Measurements from ENCODE around the gene ANKRD31. TPM values are rescaled to one million over a fixed set of nuclear protein-coding genes. Genes with fewer than 3 reads are reported as not detected.

The ANKRD31 gene
- total RNA-seq, 1 donor from 2014 or later, result 0.13 TPM

DNA sequence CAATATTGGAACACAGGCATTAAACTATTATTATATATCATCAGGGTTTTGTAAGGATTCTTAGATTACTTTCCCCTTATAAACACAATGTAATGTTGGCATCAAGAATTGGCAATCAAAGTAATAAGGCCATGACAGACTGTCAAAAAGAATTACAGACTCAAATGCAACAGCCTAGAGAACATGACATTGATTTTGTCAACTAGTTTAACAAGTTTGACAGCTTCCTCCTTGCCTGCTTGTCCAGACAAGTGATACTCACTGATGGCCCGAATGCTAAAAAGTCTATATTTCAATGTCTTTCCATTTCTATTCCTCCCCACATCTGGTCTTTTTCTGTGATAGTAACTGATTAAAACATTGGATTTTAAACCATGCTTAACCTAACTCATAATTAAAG lies 6.4 kb upstream of the ANKRD31 start:
- H3K27me3 Mint-ChIP-seq (ENCODE audit: unreplicated experiment), result peaks cover 8% of the 10 kb centered on the region
- TF ChIP-seq, protein P1, sequence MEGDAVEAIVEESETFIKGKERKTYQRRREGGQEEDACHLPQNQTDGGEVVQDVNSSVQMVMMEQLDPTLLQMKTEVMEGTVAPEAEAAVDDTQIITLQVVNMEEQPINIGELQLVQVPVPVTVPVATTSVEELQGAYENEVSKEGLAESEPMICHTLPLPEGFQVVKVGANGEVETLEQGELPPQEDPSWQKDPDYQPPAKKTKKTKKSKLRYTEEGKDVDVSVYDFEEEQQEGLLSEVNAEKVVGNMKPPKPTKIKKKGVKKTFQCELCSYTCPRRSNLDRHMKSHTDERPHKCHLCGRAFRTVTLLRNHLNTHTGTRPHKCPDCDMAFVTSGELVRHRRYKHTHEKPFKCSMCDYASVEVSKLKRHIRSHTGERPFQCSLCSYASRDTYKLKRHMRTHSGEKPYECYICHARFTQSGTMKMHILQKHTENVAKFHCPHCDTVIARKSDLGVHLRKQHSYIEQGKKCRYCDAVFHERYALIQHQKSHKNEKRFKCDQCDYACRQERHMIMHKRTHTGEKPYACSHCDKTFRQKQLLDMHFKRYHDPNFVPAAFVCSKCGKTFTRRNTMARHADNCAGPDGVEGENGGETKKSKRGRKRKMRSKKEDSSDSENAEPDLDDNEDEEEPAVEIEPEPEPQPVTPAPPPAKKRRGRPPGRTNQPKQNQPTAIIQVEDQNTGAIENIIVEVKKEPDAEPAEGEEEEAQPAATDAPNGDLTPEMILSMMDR (IDR thresholded peaks at IDR 0.05), result no peak
- DNase-seq (ENCODE audit: extremely low spot score, unreplicated experiment), result no peak
- no peaks in the 10 kb centered on the region for H3K4me1 Mint-ChIP-seq (ENCODE audit: unreplicated experiment)
- H3K4me3 Mint-ChIP-seq (ENCODE audit: unreplicated experiment), result no peak overlapping the region
- no peak overlapping the region for H3K27ac Mint-ChIP-seq (ENCODE audit: unreplicated experiment)
- H3K36me3 Mint-ChIP-seq (ENCODE audit: unreplicated experiment), result no peaks in the 10 kb centered on the region
- H3K9me3 Mint-ChIP-seq (ENCODE audit: unreplicated experiment), result no peaks in the 10 kb centered on the region

DNA sequence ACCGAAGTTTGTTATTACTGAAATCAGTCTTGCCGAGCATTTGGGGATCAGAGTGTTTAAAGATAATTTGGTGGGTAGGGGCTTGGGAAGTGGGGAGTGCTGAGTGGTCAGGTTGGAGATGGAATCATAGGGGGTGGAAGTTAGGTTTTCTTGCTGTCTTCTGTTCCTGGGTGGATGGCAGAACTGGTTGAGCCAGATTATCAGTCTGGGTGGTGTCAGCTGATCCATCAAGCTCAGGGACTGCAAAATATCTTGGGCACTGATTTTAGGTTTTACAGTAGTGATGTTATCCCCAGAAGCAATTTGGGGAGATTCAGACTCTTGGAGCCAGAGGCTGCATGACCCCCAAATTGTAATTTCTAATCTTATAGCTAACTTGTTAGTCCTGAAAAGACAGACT lies 5.4 kb upstream of the ANKRD31 start:
- no peak overlapping the region for H3K27ac Mint-ChIP-seq (ENCODE audit: unreplicated experiment)
- H3K9me3 Mint-ChIP-seq (ENCODE audit: unreplicated experiment), result no peaks in the 10 kb centered on the region
- TF ChIP-seq, protein P1 (IDR thresholded peaks at IDR 0.05), result no peak
- H3K4me1 Mint-ChIP-seq (ENCODE audit: unreplicated experiment), result peaks cover 2% of the 10 kb centered on the region
- H3K4me3 Mint-ChIP-seq (ENCODE audit: unreplicated experiment), result no peak overlapping the region
- H3K27me3 Mint-ChIP-seq (ENCODE audit: unreplicated experiment), result peaks cover 8% of the 10 kb centered on the region
- H3K36me3 Mint-ChIP-seq (ENCODE audit: unreplicated experiment), result no peaks in the 10 kb centered on the region
- DNase-seq (ENCODE audit: extremely low spot score, unreplicated experiment), result no peak

DNA sequence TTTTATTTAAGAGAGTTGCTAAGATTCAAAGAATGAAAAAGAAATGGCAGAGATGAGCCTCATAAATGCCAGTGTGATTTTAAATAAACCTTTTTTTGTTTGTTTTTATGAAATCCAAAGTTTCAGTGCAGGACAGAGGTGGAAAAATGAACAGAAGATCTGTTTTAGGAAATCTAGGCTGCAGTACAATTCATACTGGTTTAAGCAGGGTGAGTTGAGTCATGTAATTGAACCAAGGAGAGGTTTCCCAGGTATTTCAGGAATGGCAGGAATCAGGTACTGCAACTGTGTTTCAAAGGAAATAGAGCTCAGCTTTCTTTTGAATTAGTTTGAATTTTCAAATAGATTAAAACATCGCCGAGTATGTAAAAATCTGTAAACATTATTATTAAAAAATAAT lies 3.0 kb upstream of the ANKRD31 start:
- no peak for DNase-seq (ENCODE audit: extremely low spot score, unreplicated experiment)
- Mint-ChIP-seq H3K27ac (ENCODE audit: unreplicated experiment) (no peak overlapping the region), H3K4me1 (ENCODE audit: unreplicated experiment) (peaks cover 9% of the 10 kb centered on the region), H3K27me3 (ENCODE audit: unreplicated experiment) (peaks cover 3% of the 10 kb centered on the region), H3K9me3 (ENCODE audit: unreplicated experiment) (no peaks in the 10 kb centered on the region), H3K36me3 (ENCODE audit: unreplicated experiment) (no peaks in the 10 kb centered on the region), H3K4me3 (ENCODE audit: unreplicated experiment) (no peak overlapping the region)
- TF ChIP-seq, protein P1 (IDR thresholded peaks at IDR 0.05), result no peak

DNA sequence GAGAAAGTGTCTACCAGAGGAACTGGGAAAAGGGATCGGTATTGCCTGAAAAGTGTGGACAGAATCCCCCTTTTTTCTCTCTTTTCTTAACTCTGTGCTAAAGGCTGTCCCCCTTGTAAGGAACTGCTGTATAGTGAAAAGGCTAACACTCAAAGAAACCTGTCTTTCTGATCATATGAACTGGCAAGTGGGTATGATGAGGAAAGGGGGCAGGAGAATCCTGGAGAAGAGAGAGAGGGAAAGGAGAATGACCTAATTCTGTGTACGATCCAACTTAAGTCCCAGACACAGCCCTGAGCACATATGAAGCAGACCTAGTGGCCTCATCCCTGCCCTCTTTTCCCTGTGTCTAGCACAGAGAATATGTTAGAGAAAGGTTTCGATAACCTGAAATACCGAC lies 967 bp downstream of the ANKRD31 start:
- no peak for DNase-seq (ENCODE audit: extremely low spot score, unreplicated experiment)
- Mint-ChIP-seq H3K27ac (ENCODE audit: unreplicated experiment) (no peak overlapping the region), H3K36me3 (ENCODE audit: unreplicated experiment) (no peaks in the 10 kb centered on the region), H3K27me3 (ENCODE audit: unreplicated experiment) (no peaks in the 10 kb centered on the region), H3K9me3 (ENCODE audit: unreplicated experiment) (no peaks in the 10 kb centered on the region), H3K4me1 (ENCODE audit: unreplicated experiment) (peaks cover 9% of the 10 kb centered on the region), H3K4me3 (ENCODE audit: unreplicated experiment) (peak overlapping the region; percentile 7)
- TF ChIP-seq, protein P1 (IDR thresholded peaks at IDR 0.05), result no peak

DNA sequence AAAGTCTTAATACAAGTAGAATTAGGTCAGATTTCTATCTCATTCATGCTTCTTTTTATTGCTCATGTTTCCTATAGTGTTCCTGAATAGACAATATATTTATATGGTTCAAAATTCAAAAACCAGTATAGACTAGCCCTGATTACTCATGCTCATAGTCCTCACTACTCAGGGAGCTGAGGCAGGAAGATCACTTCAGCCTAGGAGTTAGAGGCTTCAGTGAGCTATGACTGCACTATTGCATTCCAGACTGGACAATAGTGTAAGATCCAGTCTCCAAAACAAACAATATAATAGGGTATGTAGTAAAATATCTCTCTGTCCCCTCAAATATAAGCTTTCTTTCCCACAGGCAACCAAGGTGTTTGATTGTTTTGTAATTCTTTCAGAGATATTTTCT lies 2.4 kb downstream of the ANKRD31 start:
- H3K36me3 Mint-ChIP-seq (ENCODE audit: unreplicated experiment), result no peaks in the 10 kb centered on the region
- DNase-seq (ENCODE audit: extremely low spot score, unreplicated experiment), result no peak
- no peaks in the 10 kb centered on the region for H3K27me3 Mint-ChIP-seq (ENCODE audit: unreplicated experiment)
- H3K4me1 Mint-ChIP-seq (ENCODE audit: unreplicated experiment), result peaks cover 9% of the 10 kb centered on the region
- H3K4me3 Mint-ChIP-seq (ENCODE audit: unreplicated experiment), result no peak overlapping the region
- no peaks in the 10 kb centered on the region for H3K9me3 Mint-ChIP-seq (ENCODE audit: unreplicated experiment)
- TF ChIP-seq, protein P1 (IDR thresholded peaks at IDR 0.05), result no peak
- H3K27ac Mint-ChIP-seq (ENCODE audit: unreplicated experiment), result no peak overlapping the region
